ENCODE measurements around the gene MALT1. TPM values are rescaled to one million over a fixed set of nuclear protein-coding genes. Genes with fewer than 3 reads are reported as not detected.

Gene MALT1, protein sequence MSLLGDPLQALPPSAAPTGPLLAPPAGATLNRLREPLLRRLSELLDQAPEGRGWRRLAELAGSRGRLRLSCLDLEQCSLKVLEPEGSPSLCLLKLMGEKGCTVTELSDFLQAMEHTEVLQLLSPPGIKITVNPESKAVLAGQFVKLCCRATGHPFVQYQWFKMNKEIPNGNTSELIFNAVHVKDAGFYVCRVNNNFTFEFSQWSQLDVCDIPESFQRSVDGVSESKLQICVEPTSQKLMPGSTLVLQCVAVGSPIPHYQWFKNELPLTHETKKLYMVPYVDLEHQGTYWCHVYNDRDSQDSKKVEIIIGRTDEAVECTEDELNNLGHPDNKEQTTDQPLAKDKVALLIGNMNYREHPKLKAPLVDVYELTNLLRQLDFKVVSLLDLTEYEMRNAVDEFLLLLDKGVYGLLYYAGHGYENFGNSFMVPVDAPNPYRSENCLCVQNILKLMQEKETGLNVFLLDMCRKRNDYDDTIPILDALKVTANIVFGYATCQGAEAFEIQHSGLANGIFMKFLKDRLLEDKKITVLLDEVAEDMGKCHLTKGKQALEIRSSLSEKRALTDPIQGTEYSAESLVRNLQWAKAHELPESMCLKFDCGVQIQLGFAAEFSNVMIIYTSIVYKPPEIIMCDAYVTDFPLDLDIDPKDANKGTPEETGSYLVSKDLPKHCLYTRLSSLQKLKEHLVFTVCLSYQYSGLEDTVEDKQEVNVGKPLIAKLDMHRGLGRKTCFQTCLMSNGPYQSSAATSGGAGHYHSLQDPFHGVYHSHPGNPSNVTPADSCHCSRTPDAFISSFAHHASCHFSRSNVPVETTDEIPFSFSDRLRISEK
- 28.1 and 28.8 TPM in 2 replicates for total RNA-seq
- long read RNA-seq, partial matches to known transcripts, result 1 of 1 reads
- long read RNA-seq, other reads (novel, unspliced or antisense), result 0 of 1 reads

DNA sequence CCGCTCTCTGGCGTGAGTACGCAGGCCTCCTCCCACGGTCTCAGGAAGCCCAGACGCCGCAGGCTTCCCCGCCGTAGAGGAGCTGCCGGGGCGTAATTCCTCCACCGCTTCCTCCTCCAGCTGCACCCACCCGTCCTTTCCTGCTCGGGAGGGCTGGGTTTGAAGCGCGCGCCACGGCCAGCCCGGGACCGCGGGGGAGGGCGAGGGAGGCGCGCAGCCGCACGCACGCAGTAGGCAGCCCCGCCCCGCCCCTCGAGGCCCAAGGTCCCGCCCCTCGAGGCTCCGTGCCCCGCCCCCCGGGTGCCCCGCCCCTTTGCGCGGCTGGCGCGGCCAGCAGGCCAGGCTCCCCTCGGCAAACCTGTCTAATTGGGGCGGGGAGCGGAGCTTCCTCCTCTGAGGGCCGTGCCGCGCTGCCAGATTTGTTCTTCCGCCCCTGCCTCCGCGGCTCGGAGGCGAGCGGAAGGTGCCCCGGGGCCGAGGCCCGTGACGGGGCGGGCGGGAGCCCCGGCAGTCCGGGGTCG is at the start of gene MALT1:
TSS of gene MALT1 (plus strand) at position 355 of the 521 bp plus-strand sequence. CDS start 179 bp downstream, outside the sequence.
- peak within 1 kb of the TSS; percentile 86 for H3K27ac Mint-ChIP-seq (ENCODE audit: unreplicated experiment)
- no peaks in the 10 kb centered on the region for H3K27me3 Mint-ChIP-seq (ENCODE audit: unreplicated experiment)
- H3K4me3 Mint-ChIP-seq (ENCODE audit: unreplicated experiment), result peak within 1 kb of the TSS; percentile 92
- TF ChIP-seq, protein P1, sequence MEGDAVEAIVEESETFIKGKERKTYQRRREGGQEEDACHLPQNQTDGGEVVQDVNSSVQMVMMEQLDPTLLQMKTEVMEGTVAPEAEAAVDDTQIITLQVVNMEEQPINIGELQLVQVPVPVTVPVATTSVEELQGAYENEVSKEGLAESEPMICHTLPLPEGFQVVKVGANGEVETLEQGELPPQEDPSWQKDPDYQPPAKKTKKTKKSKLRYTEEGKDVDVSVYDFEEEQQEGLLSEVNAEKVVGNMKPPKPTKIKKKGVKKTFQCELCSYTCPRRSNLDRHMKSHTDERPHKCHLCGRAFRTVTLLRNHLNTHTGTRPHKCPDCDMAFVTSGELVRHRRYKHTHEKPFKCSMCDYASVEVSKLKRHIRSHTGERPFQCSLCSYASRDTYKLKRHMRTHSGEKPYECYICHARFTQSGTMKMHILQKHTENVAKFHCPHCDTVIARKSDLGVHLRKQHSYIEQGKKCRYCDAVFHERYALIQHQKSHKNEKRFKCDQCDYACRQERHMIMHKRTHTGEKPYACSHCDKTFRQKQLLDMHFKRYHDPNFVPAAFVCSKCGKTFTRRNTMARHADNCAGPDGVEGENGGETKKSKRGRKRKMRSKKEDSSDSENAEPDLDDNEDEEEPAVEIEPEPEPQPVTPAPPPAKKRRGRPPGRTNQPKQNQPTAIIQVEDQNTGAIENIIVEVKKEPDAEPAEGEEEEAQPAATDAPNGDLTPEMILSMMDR (IDR thresholded peaks at IDR 0.05), result no peak
- DNase-seq (ENCODE audit: extremely low spot score, unreplicated experiment), result peak; percentile 98
- H3K4me1 Mint-ChIP-seq (ENCODE audit: unreplicated experiment), result peaks cover 41% of the 10 kb centered on the region
- no peaks in the 10 kb centered on the region for H3K9me3 Mint-ChIP-seq (ENCODE audit: unreplicated experiment)
- peaks cover 8% of the 10 kb centered on the region for H3K36me3 Mint-ChIP-seq (ENCODE audit: unreplicated experiment)

DNA sequence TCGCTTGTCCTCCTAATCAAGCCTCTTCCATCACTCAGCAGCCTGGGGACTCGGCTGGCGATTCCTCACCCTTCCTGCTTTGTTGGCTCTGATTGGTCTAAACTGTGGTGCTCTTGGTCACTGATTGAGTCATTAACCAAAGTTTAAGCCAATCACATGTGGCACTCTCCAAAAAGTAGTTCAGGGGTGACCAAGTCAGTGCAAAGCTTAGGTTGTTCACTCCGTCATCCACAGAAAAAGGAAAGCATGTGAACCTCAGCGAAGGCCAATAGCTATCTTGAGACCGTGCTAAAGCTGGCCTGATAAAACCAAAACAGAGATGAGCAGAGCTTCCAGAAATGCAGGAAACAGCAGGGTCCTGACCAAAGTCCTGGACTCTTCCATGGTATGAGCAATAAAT is 47.3 kb upstream of the MALT1 start:
- no peaks in the 10 kb centered on the region for H3K36me3 Mint-ChIP-seq (ENCODE audit: unreplicated experiment)
- no peak overlapping the region for H3K27ac Mint-ChIP-seq (ENCODE audit: unreplicated experiment)
- H3K4me3 Mint-ChIP-seq (ENCODE audit: unreplicated experiment), result no peak overlapping the region
- no peaks in the 10 kb centered on the region for H3K27me3 Mint-ChIP-seq (ENCODE audit: unreplicated experiment)
- DNase-seq (ENCODE audit: extremely low spot score, unreplicated experiment), result no peak
- peaks cover 10% of the 10 kb centered on the region for H3K4me1 Mint-ChIP-seq (ENCODE audit: unreplicated experiment)
- TF ChIP-seq, protein P1 (IDR thresholded peaks at IDR 0.05), result no peak
- H3K9me3 Mint-ChIP-seq (ENCODE audit: unreplicated experiment), result no peaks in the 10 kb centered on the region

DNA sequence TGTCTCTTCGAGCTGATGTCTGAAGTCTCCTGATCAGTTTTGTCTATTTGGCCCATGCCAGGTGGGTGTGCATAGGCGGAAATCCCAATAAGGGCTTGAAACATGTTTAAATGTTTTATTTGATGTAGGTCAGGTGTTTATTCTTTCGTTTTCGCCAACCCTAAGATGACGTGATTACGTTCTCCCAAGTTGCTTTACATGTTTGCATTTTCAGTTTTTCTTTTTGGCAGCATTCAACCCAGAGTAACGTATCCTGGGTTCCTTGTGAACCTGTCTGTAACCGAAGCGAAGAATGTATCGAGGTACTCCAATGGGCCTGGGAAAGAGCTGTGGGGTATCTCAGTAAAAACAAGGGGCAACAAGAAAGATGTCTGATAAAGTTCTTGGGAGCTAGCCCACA is 45.4 kb upstream of the MALT1 start:
- no peaks in the 10 kb centered on the region for H3K36me3 Mint-ChIP-seq (ENCODE audit: unreplicated experiment)
- H3K9me3 Mint-ChIP-seq (ENCODE audit: unreplicated experiment), result no peaks in the 10 kb centered on the region
- peaks cover 16% of the 10 kb centered on the region for H3K4me1 Mint-ChIP-seq (ENCODE audit: unreplicated experiment)
- H3K27ac Mint-ChIP-seq (ENCODE audit: unreplicated experiment), result no peak overlapping the region
- H3K4me3 Mint-ChIP-seq (ENCODE audit: unreplicated experiment), result no peak overlapping the region
- DNase-seq (ENCODE audit: extremely low spot score, unreplicated experiment), result no peak
- TF ChIP-seq, protein P1 (IDR thresholded peaks at IDR 0.05), result no peak
- no peaks in the 10 kb centered on the region for H3K27me3 Mint-ChIP-seq (ENCODE audit: unreplicated experiment)

DNA sequence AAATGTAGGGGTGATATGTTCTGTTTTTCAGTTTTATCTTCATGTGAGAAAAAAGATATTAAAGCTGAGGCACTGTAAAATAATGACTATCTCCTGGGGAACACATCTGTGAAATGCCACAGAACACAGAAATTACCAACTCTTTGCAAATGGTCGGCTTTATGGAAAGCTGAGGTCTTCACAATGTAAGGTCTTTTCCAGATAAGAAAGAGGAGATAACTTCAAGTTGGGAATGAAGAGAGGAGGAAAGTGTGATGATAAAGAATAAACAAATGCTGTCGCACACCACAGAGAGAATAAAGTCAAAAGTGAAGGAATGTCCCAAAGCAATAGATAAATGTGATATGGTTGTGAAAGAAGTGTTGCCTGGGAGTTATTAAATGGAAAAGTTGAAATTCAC is 41.2 kb upstream of the MALT1 start:
- H3K4me3 Mint-ChIP-seq (ENCODE audit: unreplicated experiment), result no peak overlapping the region
- TF ChIP-seq, protein P1 (IDR thresholded peaks at IDR 0.05), result no peak
- no peaks in the 10 kb centered on the region for H3K27me3 Mint-ChIP-seq (ENCODE audit: unreplicated experiment)
- no peaks in the 10 kb centered on the region for H3K36me3 Mint-ChIP-seq (ENCODE audit: unreplicated experiment)
- no peak for DNase-seq (ENCODE audit: extremely low spot score, unreplicated experiment)
- no peak overlapping the region for H3K27ac Mint-ChIP-seq (ENCODE audit: unreplicated experiment)
- H3K9me3 Mint-ChIP-seq (ENCODE audit: unreplicated experiment), result no peaks in the 10 kb centered on the region
- H3K4me1 Mint-ChIP-seq (ENCODE audit: unreplicated experiment), result peaks cover 32% of the 10 kb centered on the region

All from osteocyte (in vitro differentiated cells).